Measurements from ENCODE around the gene GIPC2. TPM values are rescaled to one million over a fixed set of nuclear protein-coding genes. Genes with fewer than 3 reads are reported as not detected.

The GIPC2 gene
- polyA plus RNA-seq, 1 donor from 2014 or later: not detected

- H3K27me3 Mint-ChIP-seq: peaks cover 15% of the 10 kb centered on the region
- H3K4me3 Mint-ChIP-seq: no peak overlapping the region
- peaks cover 0 to 1% (median 0%) of the 10 kb centered on the region in 3 donors for H3K4me1 Mint-ChIP-seq
- H3K9me3 Mint-ChIP-seq: no peaks in the 10 kb centered on the region
- peak overlapping the region in 1 of 3 donors; percentile 47 for H3K27ac Mint-ChIP-seq
- no peaks in the 10 kb centered on the region for H3K36me3 Mint-ChIP-seq
Measured at GRCh38 chr1:78153092-78153736, 107.4 kb downstream of the GIPC2 start.

- no peak overlapping the region for H3K4me3 Mint-ChIP-seq
- H3K9me3 Mint-ChIP-seq: peaks cover 0 to 3% (median 0%) of the 10 kb centered on the region in 3 donors
- H3K27me3 Mint-ChIP-seq: peaks cover 8% of the 10 kb centered on the region
- peaks cover 0 to 1% (median 0%) of the 10 kb centered on the region in 3 donors for H3K4me1 Mint-ChIP-seq
- H3K27ac Mint-ChIP-seq: no peak overlapping the region
- no peaks in the 10 kb centered on the region for H3K36me3 Mint-ChIP-seq
Measured at GRCh38 chr1:78155121-78155520, 109.4 kb downstream of the GIPC2 start.

GRCh38 chr1:78156805-78157521 is 111.2 kb downstream of the GIPC2 start:
- no peak overlapping the region for H3K4me3 Mint-ChIP-seq

GRCh38 chr1:78165816-78166215 is 120.0 kb downstream of the GIPC2 start:
- Mint-ChIP-seq H3K36me3 (no peaks in the 10 kb centered on the region), H3K9me3 (peaks cover 0 to 4% (median 0%) of the 10 kb centered on the region in 3 donors), H3K4me1 (no peaks in the 10 kb centered on the region), H3K4me3 (no peak overlapping the region), H3K27me3 (peaks cover 4% of the 10 kb centered on the region), H3K27ac (no peak overlapping the region)

More at GRCh38 chr1:78156805-78157521, 111.2 kb downstream of the GIPC2 start:
- no peaks in the 10 kb centered on the region for H3K36me3 Mint-ChIP-seq
- peaks cover 0 to 3% (median 0%) of the 10 kb centered on the region in 3 donors for H3K9me3 Mint-ChIP-seq
- peaks cover 5% of the 10 kb centered on the region for H3K27me3 Mint-ChIP-seq
- peaks cover 0 to 1% (median 0%) of the 10 kb centered on the region in 3 donors for H3K4me1 Mint-ChIP-seq
- H3K27ac Mint-ChIP-seq: no peak overlapping the region

- H3K9me3 Mint-ChIP-seq: peaks cover 0 to under 1% (median 0%) of the 10 kb centered on the region in 3 donors
- H3K27ac Mint-ChIP-seq: no peak overlapping the region
- peaks cover 4% of the 10 kb centered on the region for H3K27me3 Mint-ChIP-seq
- peaks cover 0 to 2% (median 0%) of the 10 kb centered on the region in 3 donors for H3K4me1 Mint-ChIP-seq
- no peak overlapping the region for H3K4me3 Mint-ChIP-seq
- H3K36me3 Mint-ChIP-seq: no peaks in the 10 kb centered on the region
Measured at GRCh38 chr1:78168306-78168705, 122.5 kb downstream of the GIPC2 start.

- Mint-ChIP-seq H3K4me1 (peaks cover 0 to 2% (median 0%) of the 10 kb centered on the region in 3 donors), H3K36me3 (no peaks in the 10 kb centered on the region)
Measured at GRCh38 chr1:78170859-78171258, 125.1 kb downstream of the GIPC2 start.

GRCh38 chr1:78171736-78172590 is 126.2 kb downstream of the GIPC2 start:
- H3K4me3 Mint-ChIP-seq: no peak overlapping the region
- peaks cover 0 to 2% (median 0%) of the 10 kb centered on the region in 3 donors for H3K4me1 Mint-ChIP-seq
- H3K36me3 Mint-ChIP-seq: no peaks in the 10 kb centered on the region
- peaks cover 4% of the 10 kb centered on the region for H3K27me3 Mint-ChIP-seq
- H3K27ac Mint-ChIP-seq: no peak overlapping the region
- no peaks in the 10 kb centered on the region for H3K9me3 Mint-ChIP-seq

More at GRCh38 chr1:78170859-78171258, 125.1 kb downstream of the GIPC2 start:
- Mint-ChIP-seq H3K27ac (no peak overlapping the region), H3K4me3 (no peak overlapping the region), H3K9me3 (no peaks in the 10 kb centered on the region), H3K27me3 (peaks cover 4% of the 10 kb centered on the region)

- Mint-ChIP-seq H3K4me1 (peaks cover 0 to 2% (median 0%) of the 10 kb centered on the region in 3 donors), H3K4me3 (no peak overlapping the region), H3K9me3 (no peaks in the 10 kb centered on the region), H3K27me3 (peaks cover 2% of the 10 kb centered on the region), H3K27ac (no peak overlapping the region), H3K36me3 (no peaks in the 10 kb centered on the region)
Measured at GRCh38 chr1:78176448-78176847, 130.7 kb downstream of the GIPC2 start.

GRCh38 chr1:78177708-78178270 is 132.0 kb downstream of the GIPC2 start:
- H3K27me3 Mint-ChIP-seq: peaks cover 6% of the 10 kb centered on the region
- no peak overlapping the region for H3K4me3 Mint-ChIP-seq
- H3K27ac Mint-ChIP-seq: no peak overlapping the region
- H3K4me1 Mint-ChIP-seq: no peaks in the 10 kb centered on the region
- no peaks in the 10 kb centered on the region for H3K36me3 Mint-ChIP-seq
- H3K9me3 Mint-ChIP-seq: no peaks in the 10 kb centered on the region

GRCh38 chr1:78178816-78179215 is 133.1 kb downstream of the GIPC2 start:
- Mint-ChIP-seq H3K27me3 (peaks cover 6% of the 10 kb centered on the region), H3K9me3 (no peaks in the 10 kb centered on the region), H3K27ac (no peak overlapping the region), H3K36me3 (no peaks in the 10 kb centered on the region), H3K4me3 (no peak overlapping the region), H3K4me1 (no peaks in the 10 kb centered on the region)

- H3K36me3 Mint-ChIP-seq: no peaks in the 10 kb centered on the region
- no peaks in the 10 kb centered on the region for H3K4me1 Mint-ChIP-seq
- H3K9me3 Mint-ChIP-seq: no peaks in the 10 kb centered on the region
- peaks cover 6% of the 10 kb centered on the region for H3K27me3 Mint-ChIP-seq
- H3K4me3 Mint-ChIP-seq: no peak overlapping the region
- H3K27ac Mint-ChIP-seq: no peak overlapping the region
Measured at GRCh38 chr1:78184460-78185072, 138.8 kb downstream of the GIPC2 start.
